NCI-H2171 treated with DMSO at 0.1 percent for 48 hours (cell line): Measurements from ENCODE around the gene CFAP46.
A peak's percentile ranks its signal among the peaks of the same experiment; 100 is the strongest.
"Not testable (repeated sequence)": the region's sequence is repeated elsewhere in the genome, so short reads cannot be mapped to it uniquely, and the experiment has no call there.

Experiments used
- DNase-seq: peaks from one replicate; lab custom pipeline; 2025; lab: John Stamatoyannopoulos, UW

Gene CFAP46

DNA sequence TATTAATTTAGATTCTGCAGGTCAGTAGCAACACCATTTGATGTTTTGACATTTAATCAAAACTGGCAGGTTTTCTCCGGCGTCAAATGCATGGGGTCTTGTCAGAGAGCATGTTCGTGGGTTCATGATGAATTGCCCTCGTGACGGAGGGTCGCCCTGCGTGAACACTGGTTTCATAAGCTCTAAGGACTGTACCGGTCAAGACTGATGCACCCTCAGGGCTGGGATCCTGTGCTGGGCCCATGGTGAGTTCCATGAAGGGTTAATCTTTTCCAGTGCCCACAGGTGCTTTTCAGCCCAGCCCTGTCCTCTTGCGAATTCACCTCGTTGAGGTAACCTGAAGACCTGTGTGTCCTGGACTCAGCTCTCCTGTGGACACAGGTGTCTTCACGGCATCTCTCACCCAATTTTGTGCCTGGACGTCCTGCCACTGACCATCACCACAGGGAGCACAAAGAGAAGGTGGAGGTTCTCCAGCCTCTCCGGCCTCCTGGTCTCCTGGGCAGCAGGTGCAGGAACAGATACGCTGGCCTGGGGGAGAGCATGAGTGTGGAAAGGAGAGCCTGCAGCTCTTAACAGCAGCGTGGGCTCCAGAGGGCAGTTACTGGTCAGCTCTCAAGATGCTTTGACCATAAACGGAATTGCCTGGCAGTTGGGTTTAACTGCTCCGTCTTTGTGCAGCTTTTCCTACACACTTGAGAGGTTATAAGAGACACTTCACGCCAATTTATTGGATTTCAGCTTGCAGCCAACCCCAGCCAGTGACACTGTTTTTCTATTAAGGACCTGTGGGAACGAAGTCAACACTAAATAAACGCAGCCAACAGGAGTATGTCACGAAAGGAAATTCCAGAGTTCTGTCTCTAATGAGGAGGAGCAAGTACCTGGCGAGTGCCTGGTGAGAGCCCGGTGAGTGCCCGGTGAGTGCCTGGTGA is 37.4 kb upstream of the CFAP46 start:
- DNase-seq: no peak

DNA sequence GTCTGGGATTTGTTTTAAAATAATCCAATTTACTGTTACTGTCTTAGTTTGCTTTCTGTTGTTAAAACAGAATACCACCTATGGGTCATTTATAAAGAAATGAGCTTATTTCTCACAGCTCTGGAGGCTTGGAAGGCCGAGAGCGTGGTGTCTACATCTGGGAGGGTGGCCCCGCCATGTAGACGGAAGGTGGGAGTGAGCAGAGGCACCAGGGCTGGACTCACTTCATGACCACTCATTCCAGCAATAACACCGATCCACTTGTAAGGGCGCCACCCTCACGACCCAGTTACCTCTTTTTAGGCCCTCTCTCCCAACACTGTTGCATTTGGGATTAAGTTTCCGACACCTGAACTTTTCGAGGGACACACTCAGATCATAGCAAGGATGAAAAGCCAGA is 36.2 kb upstream of the CFAP46 start:
- DNase-seq: no peak

DNA sequence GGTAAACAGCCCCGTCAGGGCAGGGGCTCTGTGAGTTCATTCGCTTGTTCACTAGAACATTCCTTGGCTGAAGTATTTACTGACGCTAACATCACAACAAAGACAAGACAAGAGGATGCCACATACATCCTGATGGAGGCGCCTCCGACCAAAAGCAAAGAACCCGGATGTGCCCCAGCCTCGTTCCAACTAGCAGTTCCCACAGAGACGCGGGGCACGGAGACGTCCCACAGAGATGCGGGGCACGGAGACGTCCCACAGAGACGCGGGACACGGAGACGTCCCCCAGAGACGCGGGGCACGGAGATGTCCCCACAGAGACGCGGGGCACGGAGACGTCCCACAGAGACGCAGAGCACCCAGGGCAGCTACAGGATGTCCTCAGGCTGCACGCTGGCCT is 35.4 kb upstream of the CFAP46 start:
- DNase-seq: no peak

DNA sequence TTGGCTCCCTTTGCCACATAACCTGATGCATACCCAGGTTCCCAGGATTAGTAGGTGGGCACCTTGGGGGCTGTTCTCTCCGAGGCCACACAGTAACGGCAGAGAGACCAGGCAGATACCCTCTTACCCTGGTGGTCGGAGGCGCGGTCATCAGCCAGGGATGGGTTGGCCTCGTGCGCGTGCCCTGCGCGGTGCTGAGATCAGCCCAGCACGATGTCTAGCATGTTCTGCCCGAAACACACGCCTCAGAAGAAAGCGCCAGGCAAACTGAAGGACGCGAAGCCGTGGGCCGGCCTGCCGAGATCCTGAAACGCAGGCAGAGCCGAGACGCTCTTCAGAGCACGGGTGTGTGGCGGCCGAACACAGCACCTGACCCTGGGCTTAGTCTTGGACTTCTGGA is 34.7 kb upstream of the CFAP46 start:
- DNase-seq: no peak

DNA sequence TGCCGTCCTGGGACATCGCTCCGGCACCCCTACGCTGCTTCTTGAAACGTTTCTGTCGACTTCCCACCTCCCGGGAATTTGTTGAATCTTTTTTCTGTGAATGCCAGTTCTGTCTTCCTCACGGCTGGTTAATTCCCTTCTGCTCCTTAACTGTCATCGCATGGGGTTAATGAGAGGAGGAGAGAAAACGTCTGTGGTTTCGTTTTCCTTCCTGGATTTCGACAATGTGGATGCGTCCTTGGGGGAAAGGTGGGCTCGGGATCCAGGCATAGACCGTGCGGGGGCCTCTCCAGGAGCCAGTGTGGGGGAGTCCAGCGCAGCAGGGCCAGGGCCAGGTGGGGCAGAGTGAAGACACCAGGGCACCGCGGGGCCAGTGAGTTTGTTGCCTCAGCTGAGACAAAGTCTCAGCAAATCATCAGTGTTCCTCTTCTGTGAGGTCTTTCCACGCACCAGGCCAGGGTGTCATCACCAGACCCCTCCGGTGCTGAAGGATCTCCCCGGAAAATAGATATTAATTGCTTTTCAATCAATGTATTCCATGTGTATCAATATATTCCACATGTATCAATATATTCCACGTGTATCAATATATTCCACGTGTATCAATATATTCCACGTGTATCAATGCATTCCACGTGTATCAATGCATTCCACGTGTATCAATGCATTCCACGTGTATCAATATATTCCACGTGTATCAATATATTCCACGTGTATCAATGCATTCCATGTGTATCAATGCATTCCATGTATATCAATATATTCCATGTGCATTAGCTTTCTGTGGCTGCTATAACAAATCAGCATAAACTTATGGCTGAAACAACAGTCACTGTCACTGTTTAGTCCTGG is 33.7 kb upstream of the CFAP46 start:
- DNase-seq: no peak

DNA sequence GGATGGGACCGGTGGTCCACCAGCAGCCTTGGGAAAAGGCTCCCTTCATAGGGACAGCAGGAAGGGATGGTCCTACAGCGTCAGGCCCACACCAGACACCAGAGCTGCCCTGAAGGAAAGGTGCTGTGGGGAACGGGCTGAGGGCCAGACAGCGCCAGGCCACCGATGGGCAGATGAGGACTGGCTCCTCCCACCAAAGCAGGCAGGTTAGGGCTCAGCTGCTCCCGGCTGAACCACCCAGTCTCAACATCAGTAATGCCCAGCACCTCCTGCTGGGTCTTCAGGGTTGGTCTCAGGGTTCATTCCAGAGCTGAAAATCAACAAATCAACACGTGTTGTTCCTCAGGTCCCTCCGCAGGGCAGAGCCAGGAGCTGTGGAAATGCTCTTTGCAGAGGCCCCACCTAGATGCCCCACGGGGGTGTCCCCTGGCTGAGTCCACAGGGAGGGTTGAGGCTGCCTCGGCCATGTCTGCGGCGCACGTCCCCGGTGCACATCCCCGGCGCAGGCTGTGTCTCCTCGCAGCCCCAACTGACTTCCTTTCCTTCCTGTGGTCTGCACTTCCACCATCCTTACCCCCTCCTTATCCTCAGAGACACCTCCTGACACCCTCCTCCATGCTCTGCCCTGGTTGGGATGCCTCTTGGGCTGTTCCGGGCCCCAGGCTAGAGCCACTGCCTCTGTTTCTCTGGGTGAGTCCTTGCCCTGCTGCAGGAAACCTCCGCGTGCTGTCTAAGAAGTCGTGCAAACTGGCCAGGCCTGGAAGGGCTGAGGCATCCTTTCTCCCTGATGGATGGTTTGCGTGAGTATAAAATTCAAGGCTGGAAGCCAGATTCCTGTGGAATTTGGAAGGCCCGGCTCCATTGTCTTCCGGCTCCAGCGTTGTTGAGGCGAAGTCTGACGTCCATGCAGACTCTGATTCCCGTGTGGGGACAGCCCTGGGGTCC is 32.8 kb upstream of the CFAP46 start:
- DNase-seq: no peak

DNA sequence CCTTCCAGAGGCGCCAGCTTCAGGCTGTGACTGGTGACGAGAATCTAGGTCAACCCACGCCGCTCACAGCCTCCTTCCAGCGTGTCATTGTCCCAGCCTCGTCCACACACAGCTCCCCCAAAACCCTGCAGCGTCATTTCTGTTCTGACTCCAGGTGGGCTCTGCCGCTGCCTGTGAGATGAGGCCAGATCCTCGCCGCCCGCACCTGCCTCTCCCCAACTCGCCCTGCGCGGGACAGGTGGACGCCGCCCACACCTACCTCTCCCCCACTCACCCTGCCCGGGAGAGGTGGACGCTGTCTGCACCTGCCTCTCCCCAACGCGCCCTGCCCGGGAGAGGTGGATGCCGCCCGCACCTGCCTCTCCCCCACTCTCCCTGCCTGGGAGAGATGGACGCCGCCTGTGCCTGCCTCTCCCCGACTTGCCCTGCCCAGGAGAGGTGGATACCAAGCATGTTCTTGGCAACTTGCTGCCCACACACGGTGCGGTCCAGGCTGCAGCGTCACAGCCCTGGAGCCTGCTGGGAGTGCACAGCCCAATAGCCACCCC is 32.0 kb upstream of the CFAP46 start:
- DNase-seq: no peak

DNA sequence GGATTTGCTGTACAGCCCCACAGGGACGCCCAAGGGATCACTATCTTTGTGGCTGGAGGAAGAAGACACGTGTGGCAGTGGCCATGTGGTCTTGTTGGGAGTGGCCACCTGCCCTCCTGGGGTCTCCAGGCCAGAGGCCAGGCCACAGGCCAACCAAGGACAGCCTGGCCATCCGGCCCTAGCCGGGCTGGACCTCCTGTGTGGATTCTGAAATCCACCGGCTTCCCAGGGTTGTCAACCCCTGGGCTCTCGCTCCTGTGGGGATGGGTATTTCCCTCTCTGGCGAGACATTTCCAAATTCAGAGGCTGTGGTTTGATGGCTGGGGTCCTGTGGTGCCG is 31.5 kb upstream of the CFAP46 start:
- no peak for DNase-seq

DNA sequence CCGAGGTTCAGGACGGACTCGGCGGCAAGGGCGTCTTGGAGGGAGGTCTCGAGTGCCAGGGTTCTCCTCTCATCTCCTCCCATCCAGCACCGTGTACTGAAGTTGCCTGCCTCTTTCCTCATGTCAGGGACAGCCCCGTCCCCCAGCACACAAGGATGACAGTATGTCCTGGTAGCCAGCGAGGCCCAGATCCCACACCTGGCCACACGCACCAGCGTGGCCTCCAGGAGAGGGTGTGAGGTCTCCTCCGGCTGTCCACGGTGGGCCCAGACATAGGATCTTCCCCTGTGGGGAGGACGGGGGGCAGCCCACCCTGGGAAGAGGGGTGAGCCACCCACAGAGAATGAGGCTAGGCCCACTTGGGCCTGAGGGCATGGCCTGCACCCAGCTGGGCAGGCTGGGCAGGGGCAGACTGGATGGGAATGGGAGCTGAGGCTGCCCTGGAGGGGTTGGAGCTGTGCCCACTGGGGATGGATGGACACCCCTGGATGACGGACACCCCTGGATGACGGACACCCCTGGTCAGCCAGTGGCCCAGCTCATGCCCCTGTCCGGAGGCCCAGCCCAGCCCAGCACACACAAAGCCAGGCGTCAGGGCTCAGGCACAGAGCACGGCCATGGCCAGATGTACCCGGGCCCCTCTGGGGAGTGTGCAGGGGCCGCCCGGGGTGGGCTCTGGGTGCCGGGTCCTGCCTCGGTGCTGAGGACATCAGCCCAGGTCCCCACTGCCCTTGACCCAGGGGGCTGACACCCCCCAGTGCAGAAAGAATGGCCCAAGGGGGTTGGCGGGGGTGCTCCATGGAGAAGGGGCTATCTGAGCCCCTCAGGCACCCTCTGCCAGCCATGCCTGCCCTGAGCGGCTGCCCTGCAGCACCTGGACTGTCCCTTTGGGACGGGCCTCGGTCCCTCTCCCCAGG is 30.9 kb upstream of the CFAP46 start:
- no peak for DNase-seq

DNA sequence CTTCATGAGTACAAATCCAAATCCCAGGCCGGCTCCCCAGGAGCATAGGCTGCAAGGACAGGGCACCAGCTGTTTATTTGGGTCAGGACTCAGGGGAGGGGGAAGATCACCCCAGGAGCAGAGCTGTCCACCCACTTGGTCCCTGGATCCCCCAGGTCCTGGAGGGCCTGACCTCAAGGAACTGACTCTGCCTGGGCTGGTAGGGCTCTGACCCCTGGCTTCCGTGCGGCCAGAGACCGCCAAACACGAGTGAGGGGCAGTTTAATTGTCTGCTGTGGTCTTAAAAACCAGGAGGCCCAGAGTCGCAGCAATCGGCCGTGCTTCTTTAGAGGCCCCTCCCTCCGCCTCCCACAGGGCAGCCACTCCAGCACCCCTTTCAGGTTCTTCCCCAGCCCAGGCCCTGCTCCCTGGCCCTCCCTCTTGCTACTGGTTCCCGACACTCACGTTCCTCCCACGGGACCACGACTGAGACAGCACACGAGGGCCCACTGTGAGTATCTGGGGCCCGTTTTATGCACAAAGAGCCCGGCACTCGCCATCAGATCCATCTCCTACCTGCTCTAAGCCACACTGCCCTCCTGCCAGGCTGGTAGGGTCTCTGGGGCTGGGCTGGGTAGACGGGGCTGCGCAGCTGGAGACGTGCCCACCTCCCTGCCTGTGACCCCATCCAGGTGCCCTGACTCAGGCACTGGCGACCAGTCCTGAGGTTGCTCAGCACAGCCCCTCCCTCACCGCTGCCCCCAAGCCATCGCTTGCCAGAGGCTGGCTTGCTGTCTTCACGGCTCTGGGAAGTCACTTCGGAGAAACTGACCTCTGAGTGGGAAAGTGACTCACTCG is 30.0 kb upstream of the CFAP46 start:
- no peak for DNase-seq

DNA sequence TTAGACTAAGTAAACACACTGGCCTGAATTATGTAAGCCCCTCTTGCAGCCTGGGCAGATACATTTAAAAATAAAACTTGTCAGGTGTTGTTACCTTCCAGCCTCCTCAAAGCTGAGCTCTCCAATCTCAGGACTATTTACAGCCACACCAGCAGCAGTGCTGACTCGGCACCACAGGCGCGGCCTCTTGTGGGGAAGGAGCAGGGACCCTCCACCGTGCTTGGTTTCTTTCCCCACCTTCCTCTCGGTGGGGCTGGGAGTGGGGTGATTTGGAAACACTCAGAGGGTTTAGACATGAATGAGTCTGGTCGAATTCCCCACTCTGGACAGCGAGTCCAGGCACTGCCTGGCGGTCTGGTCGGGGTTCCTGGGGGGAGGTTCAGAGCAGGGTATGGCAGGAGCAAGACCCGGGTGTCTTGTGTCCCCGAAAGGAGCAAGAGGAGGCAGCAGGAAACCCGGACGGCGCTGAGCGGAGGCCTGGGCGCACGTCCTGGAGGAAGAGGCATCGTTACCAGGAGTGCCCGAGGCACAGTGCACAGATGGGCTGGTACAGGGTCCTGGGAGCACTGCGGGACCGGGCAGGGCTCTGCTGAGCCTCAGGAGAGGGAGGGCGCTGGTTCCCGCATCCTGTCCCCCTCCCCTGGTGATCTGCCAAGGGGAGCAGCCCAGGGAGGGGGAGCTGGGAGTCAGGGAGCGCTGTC is 29.2 kb upstream of the CFAP46 start:
- no peak for DNase-seq

DNA sequence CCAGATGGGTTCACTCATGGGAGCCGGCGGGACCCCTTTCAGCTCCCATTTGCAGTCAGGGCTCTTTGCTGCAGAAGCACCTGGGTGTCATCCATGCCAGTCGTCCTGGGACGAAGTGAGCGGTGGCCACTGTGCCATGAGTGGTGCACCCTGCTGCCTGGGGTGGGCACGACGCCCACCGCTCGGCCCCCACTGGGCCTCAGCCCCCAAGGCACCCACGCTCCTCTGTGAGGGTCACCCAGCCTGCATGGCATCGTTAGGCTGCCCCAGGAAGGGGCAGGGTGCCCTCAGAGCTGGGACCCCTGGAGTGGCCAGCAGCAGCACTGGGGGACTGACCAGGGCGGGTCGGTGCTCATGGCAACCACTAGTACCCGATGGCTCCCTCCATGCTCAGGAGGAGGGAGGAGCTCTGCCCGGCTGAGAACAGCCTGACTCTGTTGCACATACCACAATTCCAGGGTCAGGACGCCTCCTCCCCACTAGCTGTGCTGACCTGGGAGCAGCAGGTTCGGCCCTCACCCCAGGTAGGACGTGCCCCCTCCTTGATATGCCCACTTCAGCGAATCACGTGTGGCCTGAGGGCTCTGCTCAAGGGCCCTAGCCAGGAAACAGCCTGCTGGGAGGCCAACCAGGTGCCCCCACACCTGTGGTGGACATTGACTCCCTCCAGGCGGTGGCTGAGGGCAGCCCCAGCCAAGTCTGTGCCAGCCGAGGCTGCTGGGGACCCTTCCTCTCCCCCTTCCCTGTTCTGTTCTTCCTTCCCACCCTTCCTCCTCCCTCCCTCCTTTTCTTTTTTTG is 28.5 kb upstream of the CFAP46 start:
- no peak for DNase-seq

DNA sequence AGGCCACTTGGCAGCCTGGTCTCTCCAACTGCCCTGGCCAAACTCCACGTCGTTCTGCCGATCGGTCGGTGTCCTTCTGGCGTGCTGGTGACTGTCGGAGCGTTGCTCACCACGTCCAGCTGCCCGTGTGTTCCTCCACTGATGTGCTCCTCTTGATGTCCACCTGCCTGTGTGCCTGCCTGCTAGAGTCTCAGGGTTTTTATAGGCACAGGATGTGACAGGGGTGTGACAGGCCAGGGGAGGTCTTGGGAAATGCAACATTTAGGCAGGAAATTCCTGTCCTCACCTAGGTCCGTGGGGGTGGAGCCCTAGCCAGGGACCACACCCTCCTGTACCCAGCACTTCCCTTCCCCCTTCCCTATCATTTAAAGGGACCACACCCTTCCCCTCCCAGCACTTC is 25.2 kb upstream of the CFAP46 start:
- DNase-seq: no peak

DNA sequence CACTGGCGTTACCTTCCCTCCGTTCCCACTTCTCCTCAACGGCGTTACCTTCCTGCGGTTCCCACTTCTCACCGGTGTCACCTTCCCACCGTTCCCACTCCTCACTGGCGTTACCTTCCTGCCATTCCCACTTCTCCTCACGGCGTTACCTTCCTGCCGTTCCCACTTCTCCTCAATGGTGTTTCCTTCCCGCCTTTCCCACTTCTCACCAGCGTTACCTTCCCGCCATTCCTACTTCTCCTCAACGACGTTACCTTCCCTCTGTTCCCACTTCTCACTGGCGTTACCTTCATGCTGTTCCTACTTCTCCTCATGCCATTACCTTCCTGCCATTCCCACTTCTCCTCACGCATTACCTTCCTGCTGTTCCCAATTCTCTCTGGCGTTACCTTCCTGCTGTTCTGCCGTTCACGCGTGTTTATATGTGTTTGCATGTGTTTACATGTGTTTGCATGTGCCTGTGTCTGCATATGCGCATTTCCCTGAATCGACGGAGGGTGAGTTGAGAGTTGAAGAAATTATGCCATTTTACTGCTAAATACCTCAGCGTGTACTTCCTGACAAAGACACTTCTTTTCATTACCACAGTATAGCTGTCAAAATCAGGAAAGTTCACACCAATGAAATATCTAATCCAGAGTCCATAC is 23.2 kb upstream of the CFAP46 start:
- DNase-seq: peak; percentile 85

DNA sequence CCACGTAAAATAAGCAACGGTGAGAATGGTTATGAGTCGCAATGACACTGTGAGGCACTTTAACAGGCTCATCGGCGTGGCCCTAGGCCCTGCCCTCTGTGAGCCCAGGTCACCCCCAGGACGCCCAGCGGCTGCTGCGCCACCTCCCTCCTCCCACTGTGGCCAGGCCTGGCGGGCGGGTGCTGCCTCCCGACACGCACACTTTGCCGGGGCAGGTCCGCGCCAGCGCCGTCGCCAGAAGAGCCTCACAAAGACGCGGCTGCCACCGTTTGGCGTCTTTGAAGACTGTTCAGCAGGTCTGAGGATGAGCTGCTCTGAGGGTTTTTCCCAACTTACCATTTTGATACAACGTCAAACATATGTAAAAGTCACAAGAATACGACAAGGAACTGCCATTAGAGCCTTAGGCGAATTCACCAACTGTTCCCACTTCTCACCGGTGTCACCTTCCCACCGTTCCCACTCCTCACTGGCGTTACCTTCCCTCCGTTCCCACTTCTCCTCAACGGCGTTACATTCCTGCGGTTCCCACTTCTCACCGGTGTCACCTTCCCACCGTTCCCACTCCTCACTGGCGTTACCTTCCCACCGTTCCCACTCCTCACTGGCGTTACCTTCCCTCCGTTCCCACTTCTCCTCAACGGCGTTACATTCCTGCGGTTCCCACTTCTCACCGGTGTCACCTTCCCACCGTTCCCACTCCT is 22.5 kb upstream of the CFAP46 start:
- DNase-seq: not testable (repeated sequence)

DNA sequence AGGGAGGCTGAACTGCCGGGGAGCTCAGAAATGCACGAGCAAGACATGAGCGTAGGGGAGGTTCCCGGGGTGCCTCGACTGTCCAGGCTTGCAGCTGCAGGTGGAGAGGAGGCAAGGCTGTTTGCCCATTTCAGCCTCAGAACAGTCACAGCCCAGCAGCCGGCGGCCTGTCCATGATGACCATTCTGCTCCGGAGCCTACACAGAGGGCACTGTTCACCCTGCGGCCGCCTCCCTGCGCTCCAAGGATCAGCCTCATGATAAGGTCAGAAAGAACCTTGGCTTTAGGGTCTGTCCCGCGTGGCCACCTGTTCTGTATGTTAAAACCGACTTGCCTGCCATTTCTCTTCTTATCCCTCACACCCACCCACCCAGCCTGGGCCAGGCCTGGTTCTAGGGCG is 21.9 kb upstream of the CFAP46 start:
- no peak for DNase-seq

DNA sequence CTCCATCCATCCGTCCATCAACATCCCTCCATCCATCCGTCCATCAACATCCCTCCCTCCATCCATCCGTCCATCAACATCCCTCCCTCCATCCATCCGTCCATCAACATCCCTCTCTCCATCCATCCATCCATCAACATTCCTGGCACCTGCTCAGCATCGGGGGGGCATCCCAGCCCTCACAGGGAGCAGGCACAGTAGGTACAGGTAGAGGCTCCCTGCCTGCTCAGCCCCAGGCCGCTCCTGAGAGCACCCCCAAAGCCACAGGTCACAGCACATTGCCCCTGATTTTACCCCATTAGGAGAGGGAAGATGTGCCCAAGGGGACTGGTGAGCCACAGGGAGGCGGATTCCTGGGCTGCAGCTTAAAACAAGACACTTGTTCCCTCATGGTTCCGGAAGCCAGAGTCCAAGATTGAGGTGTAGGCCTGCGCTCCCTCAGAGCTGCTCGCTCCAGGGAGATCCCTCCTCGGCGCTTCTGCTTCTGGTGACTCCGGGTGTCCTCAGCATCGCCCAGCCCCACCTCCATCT is 21.1 kb upstream of the CFAP46 start:
- no peak for DNase-seq
